ENCODE results near the gene KRTAP9-6. TPM values are rescaled to one million over a fixed set of nuclear protein-coding genes. Genes with fewer than 3 reads are reported as not detected.

The KRTAP9-6 gene
- total and polyA plus RNA-seq, 2 donors (not counting 1 experiment from before 2014, with no cell fraction given), result not detected

DNA sequence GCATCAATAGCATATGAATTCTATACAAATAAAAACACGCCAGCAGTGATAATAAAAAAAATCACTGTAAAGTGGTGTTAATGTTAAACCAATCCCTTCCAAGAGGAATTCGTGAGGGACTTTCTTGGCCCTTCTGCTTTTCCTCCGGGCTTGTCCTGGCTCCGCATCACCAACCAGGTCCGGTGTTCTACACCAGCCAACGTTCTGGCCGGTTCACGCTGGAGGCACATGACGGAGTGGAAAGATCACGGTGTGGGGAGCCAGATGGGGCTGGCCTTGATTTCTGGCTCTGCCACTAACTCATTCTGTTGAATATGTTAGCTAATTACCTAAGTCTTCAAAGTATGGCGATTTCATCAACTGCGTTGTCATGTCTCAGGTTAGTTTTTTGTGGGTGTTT, 38.9 kb downstream of the KRTAP9-6 start:
- Histone ChIP-seq H3K27ac (ENCODE audit: insufficient read depth, low read length) (no peak overlapping the region), H3K27me3 (ENCODE audit: control insufficient read depth, insufficient read depth, low read length) (peaks cover 21% of the 10 kb centered on the region), H3K79me2 (ENCODE audit: control insufficient read depth, insufficient read depth, low read length) (no peaks in the 10 kb centered on the region), H3K4me1 (ENCODE audit: control insufficient read depth, extremely low read depth, insufficient read depth, low read length) (no peaks in the 10 kb centered on the region), H4K20me1 (ENCODE audit: control insufficient read depth, extremely low read depth, insufficient read depth, low read length) (no peaks in the 10 kb centered on the region), H3K4me3 (replicated peaks in 1 of 4; ENCODE audit: control extremely low read depth in 1 of 4, insufficient read depth in 1 of 4, low read depth in 3 of 4, low read length in 4 of 4) (no peak overlapping the region), H2AFZ (ENCODE audit: low read length) (no peak overlapping the region), H3K4me2 (ENCODE audit: extremely low read depth, insufficient read depth, low read length) (no peak overlapping the region), H3K9ac (ENCODE audit: insufficient read depth, low read length) (no peak overlapping the region), H3K9me3 (ENCODE audit: control insufficient read depth, insufficient read depth, low read depth, low read length) (no peaks in the 10 kb centered on the region), H3K36me3 (ENCODE audit: control insufficient read depth, insufficient read depth, low read length) (no peaks in the 10 kb centered on the region)
- DNase-seq (ENCODE audit: low read depth in 2 of 2), result no peak
- no peak for TF ChIP-seq EZH2 (IDR thresholded peaks at IDR 0.05; ENCODE audit: low read length, missing control alignments)
- TF ChIP-seq, protein P1, sequence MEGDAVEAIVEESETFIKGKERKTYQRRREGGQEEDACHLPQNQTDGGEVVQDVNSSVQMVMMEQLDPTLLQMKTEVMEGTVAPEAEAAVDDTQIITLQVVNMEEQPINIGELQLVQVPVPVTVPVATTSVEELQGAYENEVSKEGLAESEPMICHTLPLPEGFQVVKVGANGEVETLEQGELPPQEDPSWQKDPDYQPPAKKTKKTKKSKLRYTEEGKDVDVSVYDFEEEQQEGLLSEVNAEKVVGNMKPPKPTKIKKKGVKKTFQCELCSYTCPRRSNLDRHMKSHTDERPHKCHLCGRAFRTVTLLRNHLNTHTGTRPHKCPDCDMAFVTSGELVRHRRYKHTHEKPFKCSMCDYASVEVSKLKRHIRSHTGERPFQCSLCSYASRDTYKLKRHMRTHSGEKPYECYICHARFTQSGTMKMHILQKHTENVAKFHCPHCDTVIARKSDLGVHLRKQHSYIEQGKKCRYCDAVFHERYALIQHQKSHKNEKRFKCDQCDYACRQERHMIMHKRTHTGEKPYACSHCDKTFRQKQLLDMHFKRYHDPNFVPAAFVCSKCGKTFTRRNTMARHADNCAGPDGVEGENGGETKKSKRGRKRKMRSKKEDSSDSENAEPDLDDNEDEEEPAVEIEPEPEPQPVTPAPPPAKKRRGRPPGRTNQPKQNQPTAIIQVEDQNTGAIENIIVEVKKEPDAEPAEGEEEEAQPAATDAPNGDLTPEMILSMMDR (conservative IDR thresholded peaks at IDR 0.05 in 1 of 2, IDR thresholded peaks at IDR 0.05 in 1 of 2; ENCODE audit: low read depth in 1 of 2, low read length in 2 of 2), result no peak

DNA sequence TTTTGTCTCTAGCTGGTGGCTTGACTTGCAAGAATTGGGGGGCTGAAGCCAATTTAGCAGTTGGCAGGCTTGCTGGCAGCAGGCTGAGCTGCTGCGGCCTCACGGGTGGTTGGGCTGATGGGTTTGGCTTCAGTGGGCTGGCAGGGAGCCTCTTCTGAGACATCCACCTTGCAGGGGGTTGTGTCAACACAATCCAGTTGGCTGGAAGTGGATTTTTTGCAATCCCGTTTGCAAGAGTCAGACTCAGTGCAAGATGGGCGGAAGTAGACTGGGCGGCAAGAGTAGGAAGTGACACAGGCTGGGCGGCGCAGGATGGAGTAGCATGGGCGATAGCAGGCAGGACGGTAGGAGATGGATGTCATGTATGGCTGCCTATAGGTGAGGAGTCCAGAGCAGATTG, 42.5 kb downstream of the KRTAP9-6 start:
- no peaks in the 10 kb centered on the region for H3K79me2 ChIP-seq (ENCODE audit: control insufficient read depth, insufficient read depth, low read length)
- H2AFZ ChIP-seq (ENCODE audit: low read length), result no peak overlapping the region
- H3K27me3 ChIP-seq (ENCODE audit: control insufficient read depth, insufficient read depth, low read length), result peaks cover 16% of the 10 kb centered on the region
- no peak overlapping the region for H3K9ac ChIP-seq (ENCODE audit: insufficient read depth, low read length)
- no peaks in the 10 kb centered on the region for H3K4me1 ChIP-seq (ENCODE audit: control insufficient read depth, extremely low read depth, insufficient read depth, low read length)
- TF ChIP-seq EZH2 (IDR thresholded peaks at IDR 0.05; ENCODE audit: low read length, missing control alignments), result no peak
- TF ChIP-seq, protein P1 (conservative IDR thresholded peaks at IDR 0.05 in 1 of 2, IDR thresholded peaks at IDR 0.05 in 1 of 2; ENCODE audit: low read depth in 1 of 2, low read length in 2 of 2), result no peak
- no peak overlapping the region for H3K4me3 ChIP-seq (replicated peaks in 1 of 4; ENCODE audit: control extremely low read depth in 1 of 4, insufficient read depth in 1 of 4, low read depth in 3 of 4, low read length in 4 of 4)
- no peak overlapping the region for H3K27ac ChIP-seq (ENCODE audit: insufficient read depth, low read length)
- no peak overlapping the region for H3K4me2 ChIP-seq (ENCODE audit: extremely low read depth, insufficient read depth, low read length)
- H3K36me3 ChIP-seq (ENCODE audit: control insufficient read depth, insufficient read depth, low read length), result no peaks in the 10 kb centered on the region
- peak in 1 of 2 donors; percentile 79 for DNase-seq (ENCODE audit: low read depth in 2 of 2)
- H4K20me1 ChIP-seq (ENCODE audit: control insufficient read depth, extremely low read depth, insufficient read depth, low read length), result no peaks in the 10 kb centered on the region
- no peaks in the 10 kb centered on the region for H3K9me3 ChIP-seq (ENCODE audit: control insufficient read depth, insufficient read depth, low read depth, low read length)

DNA sequence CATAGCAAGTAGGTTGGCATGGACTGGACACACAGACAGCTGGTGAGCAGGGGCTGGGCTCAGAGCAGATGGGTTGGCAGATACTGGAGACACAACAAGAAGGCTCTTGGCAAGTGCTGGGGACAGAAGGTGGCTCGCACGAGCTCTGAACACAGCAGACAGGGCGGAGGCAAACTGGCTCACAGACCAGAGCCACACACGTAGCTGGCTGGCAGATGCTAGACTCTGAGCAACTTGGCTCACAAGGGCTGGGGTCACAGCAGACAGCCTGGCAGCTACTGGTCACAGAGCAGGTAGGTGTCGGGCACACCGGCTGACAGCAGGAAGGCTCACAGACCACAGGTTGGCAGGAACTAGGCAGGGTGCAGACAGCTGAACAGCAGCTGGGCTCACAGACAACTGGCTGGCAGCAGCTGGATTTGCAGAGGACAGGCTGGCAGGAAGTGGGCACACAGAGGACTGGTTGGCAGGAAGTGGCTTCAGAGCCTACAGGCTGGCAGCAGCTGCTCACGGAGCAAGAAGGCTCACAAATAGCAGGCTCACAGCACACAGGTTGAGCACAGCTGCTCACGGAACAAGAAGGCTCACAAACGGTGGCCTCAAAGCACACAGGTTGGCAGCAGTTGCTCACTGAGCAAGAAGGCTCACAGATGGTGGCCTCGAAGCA, 43.2 kb downstream of the KRTAP9-6 start:
- Histone ChIP-seq H2AFZ (ENCODE audit: low read length) (no peak overlapping the region), H3K79me2 (ENCODE audit: control insufficient read depth, insufficient read depth, low read length) (no peaks in the 10 kb centered on the region), H3K4me2 (ENCODE audit: extremely low read depth, insufficient read depth, low read length) (no peak overlapping the region), H3K4me1 (ENCODE audit: control insufficient read depth, extremely low read depth, insufficient read depth, low read length) (no peaks in the 10 kb centered on the region), H3K9ac (ENCODE audit: insufficient read depth, low read length) (no peak overlapping the region), H3K36me3 (ENCODE audit: control insufficient read depth, insufficient read depth, low read length) (no peaks in the 10 kb centered on the region), H4K20me1 (ENCODE audit: control insufficient read depth, extremely low read depth, insufficient read depth, low read length) (no peaks in the 10 kb centered on the region), H3K9me3 (ENCODE audit: control insufficient read depth, insufficient read depth, low read depth, low read length) (no peaks in the 10 kb centered on the region), H3K4me3 (replicated peaks in 1 of 4; ENCODE audit: control extremely low read depth in 1 of 4, insufficient read depth in 1 of 4, low read depth in 3 of 4, low read length in 4 of 4) (no peak overlapping the region), H3K27ac (ENCODE audit: insufficient read depth, low read length) (no peak overlapping the region), H3K27me3 (ENCODE audit: control insufficient read depth, insufficient read depth, low read length) (peaks cover 11% of the 10 kb centered on the region)
- TF ChIP-seq, protein P1 (conservative IDR thresholded peaks at IDR 0.05 in 1 of 2, IDR thresholded peaks at IDR 0.05 in 1 of 2; ENCODE audit: low read depth in 1 of 2, low read length in 2 of 2), result no peak
- TF ChIP-seq EZH2 (IDR thresholded peaks at IDR 0.05; ENCODE audit: low read length, missing control alignments), result no peak
- DNase-seq (ENCODE audit: low read depth in 2 of 2), result no peak

Measured in fibroblast of lung (primary cell).